ENCODE measurements around the gene IRX4.

The IRX4 gene
- 0 reads per million in 4 donors for total RNA-seq

GRCh38 chr5:1882337-1883119, at the start of gene IRX4:
Gene IRX4 (minus strand): TSS chr5:1882925. CDS start chr5:1882647, 278 bp downstream.
- DNase-seq: no peak

- DNase-seq: no peak
These were observed 49.0 kb upstream of the IRX4 start for GRCh38 chr5:1931604-1932231.

- no peak for DNase-seq
These were observed 48.3 kb upstream of the IRX4 start for GRCh38 chr5:1930880-1931603.

GRCh38 chr5:1930501-1930879, 47.8 kb upstream of the IRX4 start:
- DNase-seq: no peak

GRCh38 chr5:1929108-1929991, 46.6 kb upstream of the IRX4 start:
- no peak for DNase-seq

GRCh38 chr5:1926471-1927341, 44.0 kb upstream of the IRX4 start:
- no peak for DNase-seq

- no peak for DNase-seq
These were observed 43.3 kb upstream of the IRX4 start for GRCh38 chr5:1926071-1926440.

- DNase-seq: no peak
These were observed 42.7 kb upstream of the IRX4 start for GRCh38 chr5:1925111-1926070.

GRCh38 chr5:1923766-1924165, 41.0 kb upstream of the IRX4 start:
- DNase-seq: no peak

- DNase-seq: no peak
These were observed 40.6 kb upstream of the IRX4 start for GRCh38 chr5:1923341-1923740.

- DNase-seq: no peak
These were observed 39.0 kb upstream of the IRX4 start for GRCh38 chr5:1921711-1922110.

- no peak for DNase-seq
These were observed 37.0 kb upstream of the IRX4 start for GRCh38 chr5:1919750-1920149.

- DNase-seq: no peak
These were observed 36.5 kb upstream of the IRX4 start for GRCh38 chr5:1919209-1919566.

- DNase-seq: no peak
These were observed 35.9 kb upstream of the IRX4 start for GRCh38 chr5:1918488-1919208.

GRCh38 chr5:1917830-1918487, 35.2 kb upstream of the IRX4 start:
- DNase-seq: no peak

- DNase-seq: no peak
These were observed 33.6 kb upstream of the IRX4 start for GRCh38 chr5:1916041-1917001.

- DNase-seq: no peak
These were observed 32.6 kb upstream of the IRX4 start for GRCh38 chr5:1915316-1915715.

- no peak for DNase-seq
These were observed 31.7 kb upstream of the IRX4 start for GRCh38 chr5:1914471-1914870.
